Retinal pigment epithelial cell (primary cell): ENCODE results near the gene SLC22A31.

Experiments
- DNase-seq: peaks from one replicate; pipeline ENCODE4 v3.0.0-alpha.2; 2010; ENCODE audit warnings: low read depth
- H3K4me3 ChIP-seq: 2 replicates; pipeline ENCODE4 v1.5.1; 2011; ENCODE audit warnings: mild to moderate bottlenecking, low read length, control low read depth, moderate library complexity
- CTCF ChIP-seq: conservative IDR thresholded peaks from 2 replicates; pipeline ENCODE4 v1.5.1; 2011; ENCODE audit warnings: low read depth, low read length, control low read depth, inconsistent platforms

SLC22A31 gene

DNA sequence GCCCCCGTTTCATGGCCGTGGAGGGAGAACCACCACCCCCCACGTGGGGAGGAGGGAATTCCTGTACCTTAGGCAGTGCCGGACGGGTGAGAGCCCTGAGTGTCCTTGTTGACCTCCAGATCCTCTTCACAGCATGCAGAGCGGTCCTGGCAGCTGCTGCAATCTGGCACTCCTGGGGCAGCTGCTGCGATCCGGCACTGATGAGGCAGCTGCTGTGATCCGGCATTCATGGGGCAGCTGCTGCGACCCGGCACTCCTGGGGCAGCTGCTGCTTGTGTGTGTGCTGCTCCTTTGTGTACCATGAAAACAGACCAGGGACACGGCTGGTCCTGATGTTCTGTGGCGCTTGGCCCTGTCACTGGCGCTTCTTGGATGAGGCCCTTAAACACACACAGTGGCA lies 29.9 kb upstream of the SLC22A31 start:
- no peak for TF ChIP-seq CTCF
- H3K4me3 ChIP-seq: no peak overlapping the region

DNA sequence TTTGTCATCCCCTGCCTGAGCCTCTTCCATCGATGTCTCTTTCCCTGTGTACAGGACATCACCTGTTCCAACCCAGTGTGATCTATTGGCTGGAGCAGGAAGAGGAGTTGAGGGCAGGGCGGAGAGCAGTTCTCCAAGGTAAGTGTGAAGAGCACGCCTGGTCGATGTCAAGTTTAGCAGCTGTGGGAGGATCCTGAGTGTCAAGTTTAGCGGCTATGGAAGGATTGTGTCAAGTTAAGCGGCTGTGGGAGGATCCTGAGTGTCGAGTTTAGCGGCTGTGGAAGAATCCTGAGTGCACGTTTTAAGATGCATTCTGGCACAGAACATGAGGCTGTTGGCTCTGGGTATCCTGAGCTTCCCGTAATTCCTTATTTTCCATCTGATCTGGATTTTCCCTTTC lies 24.3 kb upstream of the SLC22A31 start:
- DNase-seq: no peak
- TF ChIP-seq CTCF: no peak
- H3K4me3 ChIP-seq: no peak overlapping the region

More for the DNA sequence above, 29.9 kb upstream of the SLC22A31 start:
- DNase-seq: no peak

DNA sequence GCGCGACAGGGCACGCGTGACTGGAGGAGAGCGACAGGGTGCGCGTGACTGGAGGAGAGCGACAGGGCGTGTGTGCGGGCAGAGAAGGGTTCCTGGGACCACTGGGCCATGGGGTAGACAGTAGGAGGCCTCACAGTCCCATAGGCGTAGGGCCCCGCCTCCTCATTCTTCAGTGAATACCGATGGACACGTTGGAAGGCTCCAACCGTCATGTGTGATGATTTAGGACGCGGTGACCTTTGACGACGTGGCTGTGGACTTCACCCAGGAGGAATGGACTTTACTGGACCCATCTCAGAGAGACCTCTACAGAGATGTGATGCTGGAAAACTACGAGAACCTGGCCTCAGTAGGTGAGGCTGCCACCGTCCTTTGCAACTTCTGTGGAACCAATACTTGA lies 22.6 kb upstream of the SLC22A31 start:
- no peak overlapping the region for H3K4me3 ChIP-seq
- no peak for DNase-seq
- TF ChIP-seq CTCF: no peak

DNA sequence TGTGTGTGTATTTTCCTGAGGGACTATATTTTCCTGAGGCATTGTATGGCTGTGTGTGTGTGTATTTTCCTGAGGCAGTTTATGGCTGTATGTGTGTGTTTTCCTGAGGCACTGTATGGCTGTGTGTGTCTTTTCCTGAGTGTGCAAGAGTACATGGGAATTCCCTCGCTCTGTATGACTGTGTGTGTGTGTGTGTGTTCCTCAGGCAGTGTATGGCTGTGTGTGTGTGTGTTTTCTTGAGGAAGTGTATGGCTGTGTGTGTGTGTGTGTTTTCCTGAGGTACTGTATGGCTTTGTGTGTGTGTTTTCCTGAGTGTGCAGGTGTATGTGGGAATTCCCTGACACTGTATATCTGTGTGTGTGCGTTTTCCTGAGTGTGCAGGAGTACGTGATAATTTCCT lies 21.3 kb upstream of the SLC22A31 start:
- no peak for DNase-seq

DNA sequence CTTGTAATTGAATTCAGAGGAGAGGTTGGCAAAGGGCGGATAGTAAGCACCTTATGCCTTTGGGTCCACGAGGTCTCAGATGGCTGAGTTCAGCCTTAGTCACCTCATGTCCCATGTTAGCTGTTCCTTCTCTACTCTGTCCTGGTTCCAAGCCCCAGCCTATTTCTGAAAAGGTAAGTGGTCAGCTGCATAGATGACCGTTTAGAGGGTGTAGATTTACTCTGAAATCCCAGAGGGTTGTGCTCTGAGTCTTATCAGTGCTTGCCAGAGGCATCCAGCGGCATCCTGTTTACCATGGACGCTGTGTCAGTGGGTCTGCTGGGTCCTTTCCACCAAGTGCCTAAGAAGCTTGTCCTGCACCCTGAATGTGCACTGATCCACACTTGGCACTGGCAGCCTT lies 19.0 kb upstream of the SLC22A31 start:
- no peak for TF ChIP-seq CTCF
- no peak overlapping the region for H3K4me3 ChIP-seq
- DNase-seq: no peak

More for the DNA sequence above, 21.3 kb upstream of the SLC22A31 start:
- no peak overlapping the region for H3K4me3 ChIP-seq
- no peak for TF ChIP-seq CTCF

DNA sequence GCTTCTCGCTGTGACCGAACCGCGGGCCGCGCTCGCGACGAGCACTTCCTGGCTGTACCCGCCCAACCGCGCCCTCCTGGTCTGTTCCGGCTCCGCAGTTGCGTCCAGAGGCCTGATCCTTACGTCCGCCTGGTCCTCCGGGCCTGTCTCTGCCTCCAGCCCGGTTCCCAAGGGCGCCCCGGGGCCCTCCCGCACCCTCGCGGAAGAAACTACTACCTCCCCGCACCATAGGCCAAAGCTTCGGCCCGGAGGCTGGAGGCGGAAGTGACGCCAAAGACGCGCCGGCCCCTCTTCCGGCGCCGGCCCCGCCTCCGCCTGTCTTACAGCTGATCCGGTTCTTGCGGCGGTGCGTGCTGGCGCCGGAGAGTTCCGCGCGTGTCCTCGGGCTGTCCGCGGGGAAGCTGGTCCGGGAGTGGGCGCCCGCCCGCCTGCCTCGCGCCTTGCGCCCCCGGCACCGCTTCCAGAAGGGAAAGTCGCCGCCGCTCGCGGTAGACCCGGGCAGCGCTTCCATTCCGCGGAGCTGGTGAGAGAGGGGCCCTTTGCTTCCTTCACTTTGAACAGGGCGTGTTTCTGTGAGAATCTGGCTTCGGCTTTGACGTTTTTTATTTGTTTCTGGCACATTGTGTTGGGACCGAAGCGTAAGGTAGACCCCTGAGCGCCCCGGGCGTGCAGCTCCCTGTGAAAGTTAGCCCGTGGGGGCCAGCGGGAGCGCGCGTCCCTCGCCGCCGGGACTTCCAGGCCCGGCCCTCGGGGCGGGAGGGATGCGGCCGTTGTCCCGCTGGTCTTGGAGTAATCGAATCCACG lies 17.3 kb upstream of the SLC22A31 start, which contains the start of gene ZNF778:
Gene ZNF778 (plus strand): TSS at position 316 of the 804 bp plus-strand sequence. CDS start 3,425 bp downstream, outside the sequence.
- TF ChIP-seq CTCF: no peak
- peak within 1 kb of the TSS; percentile 90 for H3K4me3 ChIP-seq
- DNase-seq: peak; percentile 35

DNA sequence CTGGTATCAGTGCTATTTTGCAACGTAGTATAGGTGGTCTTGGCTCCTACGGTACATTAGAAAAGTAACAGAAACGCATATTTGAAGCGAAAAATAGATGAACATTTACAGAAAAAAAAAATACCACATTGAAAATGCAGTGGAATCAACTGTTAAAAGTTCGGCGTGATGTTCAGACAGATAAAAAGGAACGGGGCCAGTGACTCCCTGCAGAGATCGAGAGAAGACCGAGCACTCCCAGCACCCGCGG lies 16.7 kb upstream of the SLC22A31 start:
- no peak for DNase-seq
- TF ChIP-seq CTCF: no peak
- H3K4me3 ChIP-seq: peak overlapping the region; percentile 90
